Measurements from ENCODE around the gene SCAMP2.

Gene SCAMP2

GRCh38 chr15:74798388-74799254 lies 74.5 kb downstream of the SCAMP2 start:
- H3K36me3 ChIP-seq (ENCODE audit: insufficient read depth, low read depth, low read length): peaks cover 25% of the 10 kb centered on the region; the same call in 1 of the 2 replicates
- H3K9me3 ChIP-seq (ENCODE audit: insufficient read depth, low read depth, low read length): no peaks in the 10 kb centered on the region
- H3K4me3 ChIP-seq (ENCODE audit: low read length): no peak overlapping the region
- no peak overlapping the region for H3K9ac ChIP-seq (ENCODE audit: low read depth, low read length)
- H3K4me1 ChIP-seq (ENCODE audit: insufficient read depth, low read length): no peaks in the 10 kb centered on the region
- H3K27ac ChIP-seq (ENCODE audit: low read length): no peak overlapping the region
- no peaks in the 10 kb centered on the region for H3K27me3 ChIP-seq (ENCODE audit: insufficient read depth, low read length)

DNA sequence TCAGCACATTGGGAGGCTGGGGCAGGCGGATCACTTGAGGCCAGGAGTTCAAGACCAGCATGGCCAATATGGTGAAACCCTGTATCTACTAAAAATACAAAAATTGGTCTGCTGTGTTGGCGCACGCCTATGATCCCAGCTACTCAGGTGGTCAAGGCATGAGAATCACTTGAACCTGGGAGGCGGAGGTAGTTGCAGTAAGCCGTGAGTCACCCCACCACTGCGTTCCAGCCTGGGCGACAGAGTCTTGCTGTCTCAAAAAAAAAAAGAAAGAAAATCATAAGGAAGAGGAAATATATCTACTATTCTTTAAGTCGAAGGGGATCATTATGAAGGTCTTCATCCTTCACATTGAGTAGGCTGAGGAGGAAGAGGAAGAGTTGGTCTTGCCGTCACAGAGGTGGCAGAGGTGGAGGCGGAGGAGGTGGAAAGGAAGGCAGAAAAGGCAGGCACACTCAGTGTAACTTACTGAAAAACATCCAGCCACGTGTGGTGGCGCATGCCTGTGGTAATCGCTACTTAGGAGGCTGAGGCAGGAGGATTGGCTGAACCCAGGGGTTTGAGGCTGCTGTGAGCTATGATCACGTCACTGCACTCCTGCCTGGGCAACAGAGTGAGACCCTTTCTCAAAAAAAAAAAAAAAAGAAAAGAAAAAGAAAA lies 77.1 kb downstream of the SCAMP2 start:
- H3K27me3 ChIP-seq (ENCODE audit: insufficient read depth, low read length): no peaks in the 10 kb centered on the region
- no peaks in the 10 kb centered on the region for H3K4me1 ChIP-seq (ENCODE audit: insufficient read depth, low read length)
- H3K9me3 ChIP-seq (ENCODE audit: insufficient read depth, low read depth, low read length): no peaks in the 10 kb centered on the region
- H3K4me3 ChIP-seq (ENCODE audit: low read length): no peak overlapping the region
- no peak overlapping the region for H3K27ac ChIP-seq (ENCODE audit: low read length)
- H3K9ac ChIP-seq (ENCODE audit: low read depth, low read length): no peak overlapping the region
- H3K36me3 ChIP-seq (ENCODE audit: insufficient read depth, low read depth, low read length): 0 out of 2 replicates have a peak, but pooled peaks cover 11% of the 10 kb centered on the region

DNA sequence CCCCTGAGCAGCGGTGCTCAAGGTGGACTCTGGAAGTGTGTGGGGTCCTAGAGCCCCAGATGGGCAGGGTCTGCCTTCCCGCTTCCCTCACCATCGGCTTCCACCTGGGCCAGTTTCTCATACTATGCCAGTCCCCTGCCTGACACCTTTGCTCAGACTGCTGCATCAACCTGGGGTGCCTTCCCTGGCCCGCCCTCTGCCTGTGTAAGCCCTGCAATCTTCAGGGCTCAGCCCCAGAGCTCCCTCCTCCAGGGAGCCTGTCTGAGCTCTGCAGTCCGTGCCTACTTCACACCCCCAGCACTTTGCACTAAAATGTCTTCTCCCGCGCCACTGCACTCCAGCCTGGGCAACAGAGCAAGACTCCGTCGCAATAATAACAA lies 78.2 kb downstream of the SCAMP2 start:
- Histone ChIP-seq H3K9ac (ENCODE audit: low read depth, low read length) (no peak overlapping the region), H3K27ac (ENCODE audit: low read length) (no peak overlapping the region)

GRCh38 chr15:74794248-74794969 lies 78.8 kb downstream of the SCAMP2 start:
- Histone ChIP-seq H3K27ac (ENCODE audit: low read length) (no peak overlapping the region), H3K9me3 (ENCODE audit: insufficient read depth, low read depth, low read length) (no peaks in the 10 kb centered on the region), H3K9ac (ENCODE audit: low read depth, low read length) (no peak overlapping the region), H3K4me1 (ENCODE audit: insufficient read depth, low read length) (no peaks in the 10 kb centered on the region), H3K4me3 (ENCODE audit: low read length) (no peak overlapping the region), H3K27me3 (ENCODE audit: insufficient read depth, low read length) (no peaks in the 10 kb centered on the region), H3K36me3 (ENCODE audit: insufficient read depth, low read depth, low read length) (no peaks in the 10 kb centered on the region)

More for the DNA sequence above, 78.2 kb downstream of the SCAMP2 start:
- no peaks in the 10 kb centered on the region for H3K9me3 ChIP-seq (ENCODE audit: insufficient read depth, low read depth, low read length)
- H3K27me3 ChIP-seq (ENCODE audit: insufficient read depth, low read length): no peaks in the 10 kb centered on the region
- H3K36me3 ChIP-seq (ENCODE audit: insufficient read depth, low read depth, low read length): 0 out of 2 replicates have a peak, but pooled peaks cover 4% of the 10 kb centered on the region
- H3K4me3 ChIP-seq (ENCODE audit: low read length): no peak overlapping the region
- no peaks in the 10 kb centered on the region for H3K4me1 ChIP-seq (ENCODE audit: insufficient read depth, low read length)

Measured in iPS-20b (cell line).